ENCODE data around the gene SMIM41.
A peak's percentile ranks its signal among the peaks of the same experiment; 100 is the strongest.

The SMIM41 gene

DNA sequence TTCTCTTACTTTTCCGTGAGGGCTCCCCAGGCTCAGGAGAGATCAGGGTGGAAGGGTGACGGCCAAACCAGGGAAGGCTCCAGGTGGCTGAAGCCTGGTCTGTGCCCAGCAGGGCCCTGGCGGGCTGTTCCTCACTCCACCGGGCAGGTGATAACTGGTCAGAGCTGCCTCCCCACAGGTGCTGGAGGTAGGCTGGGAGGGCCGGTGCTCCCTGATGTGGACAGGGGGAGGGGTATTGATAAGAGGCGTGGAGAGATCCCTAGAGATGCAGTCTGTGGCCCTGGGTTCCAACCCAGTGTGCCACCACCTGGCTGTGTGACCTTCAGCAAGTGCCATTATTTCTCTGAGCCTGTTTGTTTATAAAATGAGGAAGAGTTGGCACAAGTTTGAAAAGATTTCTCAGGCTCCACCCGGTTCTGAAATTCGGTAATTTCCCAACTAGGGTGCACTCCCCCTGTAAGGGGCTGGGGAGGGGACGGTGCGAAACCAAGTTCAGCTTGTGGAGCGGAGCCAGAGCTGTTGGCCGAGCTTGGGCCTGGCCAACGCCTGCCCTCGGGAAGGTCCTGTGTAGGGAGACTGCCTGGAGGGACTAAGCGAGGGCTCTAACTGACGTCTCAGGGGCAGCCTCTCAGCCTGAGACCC is 29.3 kb upstream of the SMIM41 start:
- no peak for DNase-seq (ENCODE audit: extremely low read depth in 1 of 2, low read depth in 1 of 2)

- DNase-seq (ENCODE audit: extremely low read depth in 1 of 2, low read depth in 1 of 2): peak; percentile 97 to 98
These were observed 28.6 kb upstream of the SMIM41 start, which contains the start of gene NR4A1 for GRCh38 chr12:52050758-52051541. TSS of gene NR4A1 (plus strand) at chr12:52051442. CDS start at chr12:52054329, 2,887 bp downstream.

GRCh38 chr12:52052468-52053186 is 26.9 kb upstream of the SMIM41 start:
- no peak for DNase-seq (ENCODE audit: extremely low read depth in 1 of 2, low read depth in 1 of 2)

DNA sequence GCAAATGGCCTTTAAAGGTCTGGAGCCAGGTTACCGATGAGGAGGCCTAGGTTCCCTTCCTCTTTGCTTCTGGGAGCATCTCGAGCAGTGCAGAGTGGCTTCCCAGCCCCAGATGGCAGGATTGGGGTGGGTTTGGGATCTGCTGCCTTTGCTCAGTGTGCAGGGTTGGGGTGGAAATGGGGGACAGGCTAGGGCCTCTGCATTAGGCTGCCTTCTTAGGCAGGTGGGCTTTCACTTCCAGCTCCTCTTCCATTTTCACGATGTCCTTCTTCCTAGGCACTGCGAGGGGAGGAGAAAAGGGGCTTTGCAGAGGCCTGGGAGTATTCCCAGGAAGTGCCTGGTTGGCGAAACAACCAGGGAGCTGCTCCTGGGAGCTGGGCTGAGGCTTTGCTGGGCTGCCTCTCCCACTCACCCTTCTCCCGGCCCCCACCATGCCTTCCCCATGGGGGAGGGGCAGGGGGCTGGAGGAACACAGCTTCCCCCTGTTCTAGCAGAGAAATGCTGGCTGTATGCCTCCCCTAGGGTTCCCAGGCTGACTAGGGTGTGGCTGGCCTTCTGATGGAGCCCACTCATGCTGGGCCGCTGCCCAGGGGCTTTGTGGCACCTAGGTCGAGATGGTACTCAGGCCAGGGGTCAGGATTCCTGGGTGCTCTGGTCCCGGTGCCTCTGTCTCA is 25.8 kb upstream of the SMIM41 start:
- no peak for DNase-seq (ENCODE audit: extremely low read depth in 1 of 2, low read depth in 1 of 2)

GRCh38 chr12:52054231-52054832 is 25.2 kb upstream of the SMIM41 start:
- no peak for DNase-seq (ENCODE audit: extremely low read depth in 1 of 2, low read depth in 1 of 2)

DNA sequence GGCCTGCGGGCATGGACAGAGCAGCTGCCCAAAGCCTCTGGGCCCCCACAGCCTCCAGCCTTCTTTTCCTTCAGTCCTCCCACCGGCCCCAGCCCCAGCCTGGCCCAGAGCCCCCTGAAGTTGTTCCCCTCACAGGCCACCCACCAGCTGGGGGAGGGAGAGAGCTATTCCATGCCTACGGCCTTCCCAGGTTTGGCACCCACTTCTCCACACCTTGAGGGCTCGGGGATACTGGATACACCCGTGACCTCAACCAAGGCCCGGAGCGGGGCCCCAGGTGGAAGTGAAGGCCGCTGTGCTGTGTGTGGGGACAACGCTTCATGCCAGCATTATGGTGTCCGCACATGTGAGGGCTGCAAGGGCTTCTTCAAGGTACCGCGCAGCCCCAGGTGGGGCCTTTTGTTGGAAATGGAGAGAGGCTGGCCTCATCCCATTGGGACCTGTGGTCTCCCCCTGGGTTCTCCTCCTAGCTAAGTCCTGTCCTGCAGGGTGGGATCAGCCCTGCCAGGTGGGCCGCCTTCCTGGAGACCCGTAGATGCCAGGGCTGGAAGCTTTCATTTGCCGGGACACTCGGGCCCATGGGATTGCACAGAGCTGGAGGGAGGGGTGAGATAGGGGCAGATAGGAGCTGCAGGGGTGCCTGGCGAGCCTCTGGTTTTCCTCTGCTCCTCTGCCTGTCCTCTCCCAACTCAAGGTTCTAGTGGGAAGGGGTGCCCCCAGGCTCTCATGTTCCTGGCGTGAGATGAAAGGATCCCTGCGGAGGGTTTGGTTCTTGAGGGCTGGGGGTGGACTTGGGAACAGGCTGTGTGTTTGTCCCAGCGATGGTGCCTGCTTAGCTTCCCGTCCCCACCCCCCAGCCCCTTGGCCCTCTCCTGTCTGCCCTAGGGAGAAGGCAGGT is 24.4 kb upstream of the SMIM41 start:
- DNase-seq (ENCODE audit: extremely low read depth in 1 of 2, low read depth in 1 of 2): no peak

DNA sequence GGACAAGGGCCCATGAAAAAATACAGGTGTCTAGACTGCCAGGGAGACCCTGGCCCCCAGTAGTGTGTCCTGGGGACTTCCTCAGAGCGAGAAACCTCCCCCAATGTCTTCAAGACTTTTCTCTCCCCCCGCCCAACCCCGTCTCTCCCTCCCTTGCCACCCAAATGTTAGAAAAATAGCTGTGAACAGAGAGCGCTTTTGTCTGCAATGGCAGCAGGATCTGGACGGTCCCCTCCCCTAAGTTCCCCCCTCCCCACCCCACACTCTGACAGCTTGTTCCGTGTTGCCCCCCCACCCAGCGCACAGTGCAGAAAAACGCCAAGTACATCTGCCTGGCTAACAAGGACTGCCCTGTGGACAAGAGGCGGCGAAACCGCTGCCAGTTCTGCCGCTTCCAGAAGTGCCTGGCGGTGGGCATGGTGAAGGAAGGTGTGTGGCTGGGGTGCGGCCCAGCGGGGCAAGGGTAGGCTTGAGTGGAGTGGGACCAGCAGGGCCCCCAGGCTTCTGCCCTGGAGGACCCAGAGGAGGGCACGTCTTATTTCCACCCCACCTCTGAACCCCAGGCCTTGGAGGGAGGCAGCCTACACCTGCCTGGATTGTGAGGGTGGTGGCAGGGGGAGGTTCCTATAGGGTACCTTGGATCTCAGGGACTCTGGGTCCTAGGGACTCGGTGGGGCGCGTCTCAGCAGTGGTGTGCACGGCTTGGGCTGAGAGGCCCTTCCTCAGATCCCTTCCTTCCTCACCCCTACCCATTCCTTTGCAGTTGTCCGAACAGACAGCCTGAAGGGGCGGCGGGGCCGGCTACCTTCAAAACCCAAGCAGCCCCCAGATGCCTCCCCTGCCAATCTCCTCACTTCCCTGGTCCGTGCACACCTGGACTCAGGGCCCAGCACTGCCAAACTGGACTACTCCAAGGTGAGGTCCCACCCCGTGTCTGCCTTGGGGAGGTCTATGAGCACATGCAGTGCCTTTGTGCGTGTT is 23.5 kb upstream of the SMIM41 start:
- DNase-seq (ENCODE audit: extremely low read depth in 1 of 2, low read depth in 1 of 2): no peak

GRCh38 chr12:52056801-52057637 is 22.5 kb upstream of the SMIM41 start:
- no peak for DNase-seq (ENCODE audit: extremely low read depth in 1 of 2, low read depth in 1 of 2)

GRCh38 chr12:52057638-52058576 is 21.6 kb upstream of the SMIM41 start:
- DNase-seq (ENCODE audit: extremely low read depth in 1 of 2, low read depth in 1 of 2): no peak

- DNase-seq (ENCODE audit: extremely low read depth in 1 of 2, low read depth in 1 of 2): no peak
These were observed 20.7 kb upstream of the SMIM41 start for GRCh38 chr12:52058631-52059361.

GRCh38 chr12:52059582-52060497 is 19.7 kb upstream of the SMIM41 start:
- no peak for DNase-seq (ENCODE audit: extremely low read depth in 1 of 2, low read depth in 1 of 2)

DNA sequence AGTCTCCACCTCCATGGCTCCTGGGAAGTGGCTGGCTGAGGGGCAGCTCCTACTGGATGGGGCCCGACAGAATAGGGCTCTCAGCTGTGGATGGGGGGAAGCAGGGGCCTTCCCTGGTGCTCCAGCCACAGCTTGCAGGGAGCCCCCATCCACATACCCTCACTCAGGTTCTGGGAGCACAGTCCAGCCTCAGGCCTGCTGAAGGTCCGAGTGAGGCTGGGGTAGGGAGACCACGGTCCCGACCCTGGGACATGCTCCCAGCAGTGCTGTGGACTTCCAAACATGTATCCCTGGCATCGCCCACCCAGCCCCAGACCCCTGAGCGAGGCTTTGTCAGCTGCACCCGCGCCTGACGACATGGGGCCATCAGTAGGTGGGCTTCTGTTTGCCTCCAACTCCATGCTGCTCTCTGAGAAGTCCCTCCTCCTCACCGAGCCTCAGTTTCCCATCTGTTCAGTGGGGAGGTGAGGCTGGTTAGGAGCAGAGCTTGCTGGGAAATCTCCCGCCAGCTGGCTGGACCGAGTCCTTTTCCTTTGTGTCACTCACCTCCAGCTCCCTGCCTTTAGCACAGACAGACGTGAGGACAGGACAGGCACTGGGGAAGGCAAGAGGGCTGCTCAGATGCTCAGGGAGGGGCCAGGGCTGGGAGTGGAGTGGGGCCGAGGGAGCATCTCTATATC is 18.9 kb upstream of the SMIM41 start:
- DNase-seq (ENCODE audit: extremely low read depth in 1 of 2, low read depth in 1 of 2): no peak

- DNase-seq (ENCODE audit: extremely low read depth in 1 of 2, low read depth in 1 of 2): no peak
These were observed 17.9 kb upstream of the SMIM41 start for GRCh38 chr12:52061470-52062166.
